Subcutaneous adipose tissue (tissue), 4 donors: ENCODE measurements around the gene PLCB2. TPM values are rescaled to one million over a fixed set of nuclear protein-coding genes. Genes with fewer than 3 reads are reported as not detected.

Experiments
- total RNA-seq, 4 donors: library from RNA; depleted of rRNA; stranded (reverse); fragments of >200 nt; gene quantifications; one replicate each; pipeline ENCODE4 v1.1.0, GENCODE V29; 2016
- TF ChIP-seq, protein P1 (sequence below): fragments of 450-650 bp; IDR thresholded peaks from one replicate; pipeline ENCODE4 v1.5.1; 2016; ENCODE audit warnings: low read depth, mild to moderate bottlenecking, control low read depth, antibody characterized with exemption, moderate library complexity

The PLCB2 gene
- total RNA-seq, 4 donors from 2014 or later = 13.8 to 69.7 (median 20.2) TPM

DNA sequence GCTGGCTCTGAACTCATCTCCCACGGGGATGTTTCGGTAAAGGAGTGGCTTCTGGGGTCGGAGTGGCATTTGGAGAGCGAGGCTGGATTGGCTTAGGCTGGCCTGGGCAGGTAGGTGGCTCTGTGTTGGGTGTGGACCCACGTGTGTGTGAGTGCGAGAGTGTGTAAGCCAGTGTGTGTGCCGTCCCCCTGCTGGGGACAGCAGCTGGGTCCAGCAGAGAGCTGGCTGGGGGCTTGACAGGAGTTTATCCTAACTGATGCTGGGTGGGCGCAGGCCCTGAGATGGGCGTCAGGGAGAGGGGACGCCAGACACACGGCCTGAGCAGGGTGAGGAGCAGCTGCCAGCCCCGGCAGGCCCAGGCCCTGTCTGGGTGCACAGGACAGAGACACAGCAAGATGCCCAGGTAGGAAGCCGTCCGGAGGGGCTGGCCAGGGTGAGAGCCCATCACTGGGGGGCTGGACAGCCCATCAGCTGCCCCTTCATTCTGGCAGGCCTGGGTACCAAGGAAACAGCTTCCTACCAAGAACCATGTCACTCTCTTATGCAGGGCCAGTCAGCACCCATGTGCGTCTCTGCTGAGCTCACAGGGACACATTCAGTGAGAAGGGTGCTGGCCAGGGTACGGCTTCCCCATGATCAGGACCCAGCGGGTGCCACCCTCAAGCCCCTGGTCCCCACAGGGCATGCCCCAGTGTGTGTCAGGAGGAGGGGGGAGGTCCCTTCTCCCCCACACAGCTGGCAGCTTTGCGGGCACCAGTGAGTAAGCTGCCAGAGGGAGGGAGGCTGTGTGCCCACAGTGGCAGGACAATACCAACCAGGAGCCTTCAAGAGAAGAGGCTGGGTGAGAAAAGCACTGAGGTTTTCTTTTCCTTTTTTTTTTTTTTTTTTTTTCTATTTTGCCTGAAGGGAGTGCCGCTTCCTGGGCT lies 67.8 kb downstream of the PLCB2 start:
- TF ChIP-seq, protein P1, sequence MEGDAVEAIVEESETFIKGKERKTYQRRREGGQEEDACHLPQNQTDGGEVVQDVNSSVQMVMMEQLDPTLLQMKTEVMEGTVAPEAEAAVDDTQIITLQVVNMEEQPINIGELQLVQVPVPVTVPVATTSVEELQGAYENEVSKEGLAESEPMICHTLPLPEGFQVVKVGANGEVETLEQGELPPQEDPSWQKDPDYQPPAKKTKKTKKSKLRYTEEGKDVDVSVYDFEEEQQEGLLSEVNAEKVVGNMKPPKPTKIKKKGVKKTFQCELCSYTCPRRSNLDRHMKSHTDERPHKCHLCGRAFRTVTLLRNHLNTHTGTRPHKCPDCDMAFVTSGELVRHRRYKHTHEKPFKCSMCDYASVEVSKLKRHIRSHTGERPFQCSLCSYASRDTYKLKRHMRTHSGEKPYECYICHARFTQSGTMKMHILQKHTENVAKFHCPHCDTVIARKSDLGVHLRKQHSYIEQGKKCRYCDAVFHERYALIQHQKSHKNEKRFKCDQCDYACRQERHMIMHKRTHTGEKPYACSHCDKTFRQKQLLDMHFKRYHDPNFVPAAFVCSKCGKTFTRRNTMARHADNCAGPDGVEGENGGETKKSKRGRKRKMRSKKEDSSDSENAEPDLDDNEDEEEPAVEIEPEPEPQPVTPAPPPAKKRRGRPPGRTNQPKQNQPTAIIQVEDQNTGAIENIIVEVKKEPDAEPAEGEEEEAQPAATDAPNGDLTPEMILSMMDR = no peak

DNA sequence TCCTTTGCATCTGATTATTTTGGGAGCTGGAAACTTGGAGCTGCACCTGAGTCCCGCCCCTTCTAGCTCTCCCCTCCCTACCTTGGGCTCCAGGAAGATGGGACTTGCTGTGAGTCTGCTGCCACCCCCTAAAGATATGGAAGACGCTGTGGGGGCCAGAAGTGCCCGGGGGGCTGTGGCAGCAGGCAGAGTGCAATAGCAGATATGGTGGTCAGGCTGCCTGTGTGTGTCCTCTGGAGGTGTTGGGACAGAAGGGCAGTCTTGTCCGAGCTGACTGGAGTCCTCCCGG lies 68.4 kb downstream of the PLCB2 start:
- TF ChIP-seq, protein P1 = no peak

DNA sequence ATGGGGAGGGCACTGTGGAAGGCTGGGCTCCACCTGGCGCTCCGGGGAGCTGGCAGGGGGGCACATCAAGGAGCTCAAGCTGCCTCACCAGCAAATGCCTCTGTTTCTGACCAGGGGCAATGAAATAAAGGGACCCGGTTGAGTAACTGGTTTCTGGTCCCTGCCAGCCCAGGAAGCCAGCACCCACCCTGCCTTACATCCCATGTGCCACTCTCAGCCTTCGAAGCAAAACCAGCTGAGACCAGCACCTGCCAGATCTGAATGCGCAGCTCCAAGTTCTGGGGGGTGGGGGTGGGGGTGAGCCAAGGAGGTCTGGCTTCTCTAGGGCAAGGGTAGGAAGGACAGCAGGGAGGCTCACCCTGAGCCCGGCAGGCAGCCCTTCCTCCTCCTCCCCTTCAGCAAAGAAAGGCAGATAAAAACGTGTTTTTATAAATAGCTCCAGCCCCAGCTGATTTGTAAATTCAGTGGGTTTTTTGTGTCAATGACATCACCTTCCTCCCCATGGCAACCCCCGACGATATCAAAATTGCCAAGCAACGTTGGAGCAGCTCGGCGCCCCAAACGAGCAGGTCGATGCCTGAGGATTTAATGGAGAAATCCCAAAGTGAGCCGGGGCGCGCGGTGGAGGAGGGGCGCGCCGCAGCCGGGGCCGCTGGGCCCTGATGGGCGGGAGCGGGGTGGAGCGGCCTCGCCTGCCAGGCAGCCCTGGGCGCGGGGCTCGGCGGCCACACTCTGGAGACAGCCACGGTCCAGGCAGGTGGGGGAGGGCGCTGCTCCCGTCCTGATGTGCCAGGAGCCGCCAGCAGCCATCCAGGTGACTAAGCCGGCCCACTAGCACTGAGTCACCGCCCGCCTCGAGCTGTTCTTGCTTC lies 69.0 kb downstream of the PLCB2 start, which contains the start of gene PAK6:
PAK6 (plus strand) TSS at position 532 of the 872 bp plus-strand sequence. CDS start 25,723 bp downstream, outside the sequence.
- TF ChIP-seq, protein P1 = no peak

Other genes starting within 250 kb of the PLCB2 start
- 10 to 100 TPM in 1 of 4 donors, 1 to 10 TPM in 3; 4.9 to 12.9 (median 6.6) TPM for gene BMF, start 199.1 kb downstream of the PLCB2 start, total RNA-seq
- 1 to 10 TPM in 2 of 4 donors, under 1 TPM in 1, not detected in 1; 0.33 to 8.8 (median 3.3) TPM for gene BUB1B, start 146.9 kb downstream of the PLCB2 start, total RNA-seq
- gene PAK6, start 68.9 kb downstream of the PLCB2 start, total RNA-seq = 1 to 10 TPM in 2 of 4 donors, under 1 TPM in 2; 0.49 to 4.1 (median 0.81) TPM
- gene ANKRD63, start 24.9 kb downstream of the PLCB2 start, total RNA-seq = not detected
- gene INAFM2, start 15.8 kb upstream of the PLCB2 start, total RNA-seq = 10 to 100 TPM in 1 of 4 donors, 1 to 10 TPM in 3; 4.0 to 16.5 (median 8.1) TPM
- gene CCDC9B, start 33.0 kb upstream of the PLCB2 start, total RNA-seq = 1 to 10 TPM in 3 of 4 donors, under 1 TPM in 1; 0.65 to 5.3 (median 3.0) TPM
- gene PHGR1, start 43.1 kb upstream of the PLCB2 start, total RNA-seq = 10 to 100 TPM in 1 of 4 donors, 1 to 10 TPM in 1, not detected in 2; 3.9 to 16.0 TPM
- under 1 TPM in 3 of 4 donors, not detected in 1; under 0.01 to 0.19 (median under 0.01) TPM for gene DISP2, start 50.3 kb upstream of the PLCB2 start, total RNA-seq
- 10 to 100 TPM in 3 of 4 donors, 1 to 10 TPM in 1; 7.9 to 24.9 (median 12.9) TPM for gene KNSTRN, start 74.8 kb upstream of the PLCB2 start, total RNA-seq
- 100 to 1,000 TPM in 1 of 4 donors, 10 to 100 TPM in 3; 24.9 to 101 (median 48.0) TPM for gene IVD, start 97.9 kb upstream of the PLCB2 start, total RNA-seq
- gene BAHD1, start 133.0 kb upstream of the PLCB2 start, total RNA-seq = 10 to 100 TPM in 1 of 4 donors, 1 to 10 TPM in 3; 4.1 to 17.1 (median 9.1) TPM
- 1 to 10 TPM; 9.0 to 9.8 (median 9.7) TPM for gene CHST14, start 163.0 kb upstream of the PLCB2 start, total RNA-seq